Measurements from ENCODE around the gene SPAG9. TPM values are rescaled to one million over a fixed set of nuclear protein-coding genes. Genes with fewer than 3 reads are reported as not detected.

SPAG9 gene
- total RNA-seq, 1 donor from 2014 or later: 77.9 TPM

DNA sequence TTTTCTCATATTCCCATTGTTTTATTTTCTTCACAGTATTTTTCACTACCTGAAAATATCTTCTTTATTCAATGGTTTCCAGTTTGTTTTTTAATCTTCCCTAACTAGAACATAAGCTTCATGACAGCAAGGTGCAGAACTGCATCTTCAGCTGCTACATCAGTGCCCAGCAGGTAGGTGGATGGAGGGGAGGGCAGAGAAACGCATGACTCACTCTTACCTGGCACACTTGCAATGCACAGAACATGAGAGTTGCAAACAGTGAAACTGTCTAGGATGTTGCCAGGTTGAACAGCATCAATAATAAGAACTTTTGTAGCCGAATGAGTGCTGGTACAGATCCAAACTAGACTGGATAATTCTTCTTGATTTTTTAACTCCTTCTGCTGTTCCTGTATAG is 127.1 kb downstream of the SPAG9 start:
- no peak for DNase-seq (ENCODE audit: low spot score)

DNA sequence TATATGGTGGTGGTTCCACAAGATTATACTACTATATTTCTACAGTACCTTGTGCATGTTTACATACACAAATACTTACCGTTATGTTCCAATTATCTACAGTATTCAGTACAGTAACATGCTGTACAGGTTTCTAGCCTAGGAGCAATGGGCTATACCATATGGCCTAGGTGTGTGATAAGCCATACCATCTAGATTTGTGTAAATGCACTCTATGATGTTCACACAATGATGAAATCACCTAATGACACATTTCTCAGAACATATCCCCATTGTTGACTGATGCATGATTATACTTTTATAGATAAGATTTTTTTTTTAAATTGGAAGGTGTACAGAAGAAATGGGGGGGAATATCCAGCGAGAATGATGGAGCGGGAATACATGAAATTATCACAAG is 131.5 kb downstream of the SPAG9 start:
- no peak for DNase-seq (ENCODE audit: low spot score)

DNA sequence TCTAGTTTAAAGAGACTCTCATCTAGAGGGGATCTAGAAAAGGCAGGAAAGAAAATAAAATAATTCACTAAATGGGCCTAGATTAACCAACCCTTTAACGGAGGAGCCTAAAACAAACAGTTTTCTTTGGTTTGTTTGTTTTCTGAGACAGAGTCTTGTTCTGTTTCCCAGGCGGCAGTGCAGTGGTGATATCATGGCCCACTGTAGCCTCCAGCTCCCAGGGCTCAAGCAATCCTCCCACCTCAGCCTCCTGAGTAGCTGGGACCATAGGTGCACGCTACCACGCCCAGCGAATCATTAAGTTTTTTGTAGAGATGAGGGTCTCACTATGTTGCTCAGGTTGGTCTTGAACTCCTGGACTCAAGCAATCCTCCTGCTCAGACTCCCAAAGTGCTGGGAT is 132.2 kb downstream of the SPAG9 start:
- no peak for DNase-seq (ENCODE audit: low spot score)

DNA sequence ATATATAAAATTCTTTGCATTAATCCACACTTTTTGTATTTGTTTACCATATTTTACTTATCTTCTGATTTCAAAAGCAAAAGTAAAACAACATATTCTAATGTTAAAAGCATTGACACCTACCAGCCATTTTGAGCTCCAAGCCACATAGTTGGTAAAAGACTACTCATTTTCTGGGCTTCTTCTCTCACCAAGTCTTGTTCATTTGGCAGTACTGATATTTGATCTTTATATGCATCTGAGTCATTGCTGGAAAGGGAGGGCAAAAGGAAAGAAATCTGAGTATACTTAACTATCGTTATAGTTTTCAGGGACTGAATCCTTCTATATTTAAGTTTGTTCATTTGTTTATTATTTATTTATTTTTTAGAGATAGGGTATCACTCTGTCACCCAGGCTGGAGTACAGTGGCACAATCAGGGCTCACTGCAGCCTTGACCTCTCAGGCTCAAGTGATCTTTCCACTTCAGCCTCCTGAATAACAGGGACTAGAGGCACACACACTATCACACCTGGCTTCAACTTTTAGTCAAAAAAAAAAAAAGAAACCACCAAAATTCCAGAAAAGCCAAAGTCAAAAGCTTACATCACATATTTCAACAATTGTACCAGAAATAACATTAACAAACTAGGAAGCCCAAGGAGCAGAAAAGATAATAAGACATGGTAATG is 133.5 kb downstream of the SPAG9 start:
- DNase-seq (ENCODE audit: low spot score): no peak

DNA sequence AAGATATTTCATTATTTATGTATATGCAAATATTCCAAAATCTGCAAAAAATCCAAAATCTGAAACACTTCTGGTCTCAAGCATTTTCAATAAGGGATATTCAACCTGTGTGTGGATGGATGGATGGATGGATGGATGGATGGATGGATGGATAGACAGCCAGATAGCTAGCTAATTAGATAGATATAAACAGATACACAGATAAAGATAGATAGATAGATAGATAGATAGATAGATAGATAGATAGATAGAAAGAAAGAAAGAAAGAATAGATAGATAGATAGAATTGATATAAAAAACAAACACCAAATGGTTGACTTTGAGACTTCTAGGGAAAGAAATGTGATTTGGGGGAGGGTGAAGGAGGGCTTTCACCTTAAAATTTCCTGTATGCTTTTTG is 139.4 kb downstream of the SPAG9 start:
- no peak for DNase-seq (ENCODE audit: low spot score)

DNA sequence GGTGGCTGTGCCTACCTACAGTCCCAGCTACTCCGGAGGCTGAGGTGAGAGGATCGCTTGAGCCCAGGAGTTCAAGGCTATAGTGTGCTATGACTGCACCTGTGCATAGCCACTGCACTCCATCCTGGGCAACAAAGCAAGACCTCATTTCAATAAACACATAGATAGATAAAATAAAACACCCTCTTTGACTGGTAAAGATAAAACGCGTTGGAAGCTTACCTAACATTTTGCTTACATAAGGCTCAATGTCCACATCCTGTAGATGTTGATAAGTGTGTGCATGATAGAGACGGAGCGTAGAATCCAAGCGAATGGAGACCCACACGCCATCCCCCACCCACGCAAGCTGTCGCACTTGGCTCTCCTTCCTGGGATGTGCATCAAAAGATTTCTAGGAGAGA is 141.1 kb downstream of the SPAG9 start:
- DNase-seq (ENCODE audit: low spot score): no peak

DNA sequence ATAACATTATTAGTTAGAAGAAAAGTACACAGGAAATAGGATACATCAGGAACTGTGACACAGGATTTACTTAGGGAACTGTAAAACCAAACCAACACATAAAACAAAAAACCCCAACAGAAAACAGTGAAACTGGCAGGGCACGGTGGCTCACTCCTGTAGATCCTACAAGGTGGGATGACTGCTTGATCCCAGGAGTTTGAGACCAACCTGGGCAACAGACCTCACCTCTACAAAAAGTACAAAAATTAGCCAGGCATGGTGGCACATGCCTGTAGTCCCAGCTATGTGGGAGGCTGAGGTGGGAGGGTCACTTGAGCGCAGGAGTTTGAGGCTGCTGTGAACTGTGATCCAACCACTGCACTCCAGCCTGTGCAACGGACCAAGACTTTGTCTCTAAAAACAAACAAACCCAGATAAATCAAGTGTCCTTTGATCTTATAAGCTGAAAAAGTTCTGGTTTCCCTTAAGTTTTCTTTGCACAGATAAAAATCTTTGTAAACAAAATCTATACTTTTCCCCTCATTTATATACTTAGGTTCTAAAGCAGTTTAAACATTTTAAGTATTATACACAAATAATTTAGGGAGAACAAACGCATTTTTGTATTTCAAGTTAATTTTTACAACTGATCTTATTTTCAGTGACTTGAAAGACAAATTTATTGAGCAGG is 143.0 kb downstream of the SPAG9 start:
- no peak for DNase-seq (ENCODE audit: low spot score)

DNA sequence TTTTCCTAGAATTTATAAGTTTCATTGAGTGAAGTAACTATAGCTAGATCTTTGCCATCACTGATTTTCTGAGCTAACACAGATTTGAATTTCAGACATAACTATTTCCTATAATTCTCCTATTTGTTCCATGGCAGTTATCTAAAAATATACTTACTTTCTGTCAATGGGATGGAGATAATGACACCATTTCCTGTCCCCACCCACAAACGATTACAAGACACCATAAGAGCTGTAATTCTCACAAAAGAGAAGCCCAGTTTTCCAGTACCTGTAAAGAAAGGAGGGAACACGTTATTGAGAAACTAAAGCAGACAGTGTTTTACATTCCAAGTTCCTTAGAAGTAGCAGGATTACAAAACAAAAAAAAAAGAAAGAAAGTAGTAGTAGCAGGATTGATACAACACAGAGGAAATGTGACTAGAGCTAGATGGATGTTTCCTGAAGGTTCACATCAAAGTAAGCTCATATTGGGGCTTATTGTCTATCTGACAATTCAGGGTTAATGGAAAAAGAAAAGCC is 143.7 kb downstream of the SPAG9 start:
- DNase-seq (ENCODE audit: low spot score): no peak

DNA sequence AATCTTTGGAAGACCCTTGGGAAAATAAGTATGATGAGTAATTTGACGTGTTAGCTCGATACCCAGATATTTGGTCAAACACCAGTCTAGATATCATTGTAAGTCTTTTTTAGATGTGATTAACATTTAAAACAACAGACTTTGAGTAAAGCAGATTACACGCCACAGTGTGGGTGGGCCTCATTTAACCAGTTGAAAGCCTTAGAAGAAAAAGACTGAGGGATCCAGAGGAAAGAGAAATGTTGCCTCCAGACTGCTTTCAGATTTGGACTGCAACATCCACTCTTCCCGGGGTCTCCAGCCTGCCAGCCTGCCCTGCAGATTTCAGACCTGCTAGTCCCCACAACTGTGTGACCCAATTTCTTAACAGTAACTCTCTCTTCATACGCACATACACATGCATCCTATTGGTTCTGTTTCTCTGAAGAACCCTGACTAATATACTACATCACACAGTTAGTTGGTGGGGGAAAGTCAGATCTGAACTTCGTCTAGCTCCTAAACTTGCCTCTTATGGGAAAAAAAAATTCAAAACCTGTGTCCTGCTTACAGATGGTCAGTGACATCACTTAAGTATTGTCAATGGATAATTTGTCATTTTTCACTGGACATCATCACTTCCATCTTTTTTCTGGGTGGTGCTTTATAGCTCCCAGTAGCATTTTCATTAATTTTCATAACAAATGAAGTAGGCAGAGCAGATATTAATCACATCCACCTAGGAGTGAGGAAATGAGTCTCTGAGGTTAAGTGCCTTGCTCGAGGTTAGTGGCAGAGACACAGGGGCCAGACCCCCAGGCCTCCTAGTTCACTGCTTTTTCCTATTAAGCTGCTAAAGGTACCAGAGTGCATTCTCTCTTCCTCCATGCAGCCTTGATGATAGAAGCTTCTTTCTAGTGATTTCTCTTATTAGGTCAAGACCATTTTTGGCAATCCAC is 146.8 kb downstream of the SPAG9 start:
- no peak for DNase-seq (ENCODE audit: low spot score)

DNA sequence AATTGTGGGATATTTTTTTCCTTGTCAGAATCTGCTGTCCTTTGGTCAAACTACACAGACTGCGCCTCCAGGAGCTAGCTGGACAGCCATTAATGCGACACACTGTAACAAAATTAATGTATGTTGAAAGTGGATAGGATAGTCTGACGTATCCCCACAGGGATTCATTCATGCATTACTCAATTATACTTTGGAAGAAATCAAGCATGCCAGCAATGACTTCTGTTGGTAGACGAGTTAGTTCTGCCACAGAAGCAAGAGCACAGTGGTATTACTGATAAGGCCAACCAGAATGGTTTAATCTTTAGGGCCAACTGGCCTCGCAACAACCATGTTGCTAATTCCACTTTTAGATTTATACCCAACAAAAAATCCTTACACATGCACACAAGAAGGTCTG is 148.1 kb downstream of the SPAG9 start:
- no peak for DNase-seq (ENCODE audit: low spot score)

DNA sequence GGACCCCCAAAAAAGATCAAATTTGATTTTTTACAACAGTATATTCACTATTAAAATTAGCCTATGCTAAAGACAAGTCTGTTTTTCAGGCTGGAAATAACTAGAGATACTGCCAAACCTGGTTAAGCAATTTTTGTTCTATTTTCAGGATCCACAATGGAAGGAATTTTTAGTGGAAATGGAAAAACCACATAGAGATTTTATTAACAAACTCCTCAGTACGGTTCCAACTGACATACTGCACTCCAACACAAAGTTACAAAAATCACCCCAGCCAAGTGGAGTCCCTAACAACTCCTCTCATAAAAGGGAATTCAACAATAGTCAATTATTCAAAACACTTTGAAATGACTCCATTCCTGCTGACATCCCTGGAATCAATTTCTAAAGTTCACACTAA is 152.9 kb downstream of the SPAG9 start:
- no peak for DNase-seq (ENCODE audit: low spot score)

DNA sequence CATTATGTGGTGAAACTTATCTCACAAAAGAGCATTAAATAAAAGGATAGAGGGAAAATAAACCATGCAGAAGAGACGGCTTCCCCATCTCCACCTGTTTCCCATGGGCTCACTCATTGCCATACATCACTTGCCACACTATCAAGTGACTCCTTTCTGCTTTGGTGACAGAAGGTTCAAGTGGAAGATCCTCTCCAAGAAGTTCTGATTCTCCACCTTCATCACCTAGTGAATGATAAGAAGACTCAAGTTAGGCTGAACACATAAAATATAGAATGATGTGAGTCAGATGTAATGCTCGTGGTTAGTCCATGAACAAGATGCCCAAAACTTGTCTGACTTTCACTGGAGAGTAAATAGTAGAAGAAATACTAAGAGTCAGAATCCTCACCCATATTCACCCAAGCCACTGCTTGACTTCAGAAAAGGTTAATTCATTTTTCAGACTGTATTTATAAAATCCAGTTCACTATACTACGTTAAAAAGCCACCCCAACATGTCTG is 154.5 kb downstream of the SPAG9 start:
- DNase-seq (ENCODE audit: low spot score): no peak

DNA sequence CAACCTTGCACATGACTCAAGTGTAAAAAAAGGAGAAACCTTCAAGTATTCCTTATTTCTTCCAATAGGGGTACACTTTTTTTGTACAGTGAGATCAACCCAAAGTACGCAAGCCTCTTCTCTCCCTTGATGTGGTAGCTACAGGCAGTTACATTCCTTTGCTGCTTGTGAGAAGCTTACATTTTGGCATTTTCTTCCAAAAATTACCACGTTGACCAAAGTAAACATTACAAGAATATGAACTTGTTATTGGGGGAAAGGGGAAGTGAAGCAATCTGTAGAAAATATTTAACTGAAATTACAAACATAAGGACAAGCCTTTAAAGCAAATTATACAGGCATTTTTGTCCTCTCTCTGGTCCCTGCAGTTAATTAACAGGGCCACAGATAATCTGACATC is 157.5 kb downstream of the SPAG9 start:
- no peak for DNase-seq (ENCODE audit: low spot score)

DNA sequence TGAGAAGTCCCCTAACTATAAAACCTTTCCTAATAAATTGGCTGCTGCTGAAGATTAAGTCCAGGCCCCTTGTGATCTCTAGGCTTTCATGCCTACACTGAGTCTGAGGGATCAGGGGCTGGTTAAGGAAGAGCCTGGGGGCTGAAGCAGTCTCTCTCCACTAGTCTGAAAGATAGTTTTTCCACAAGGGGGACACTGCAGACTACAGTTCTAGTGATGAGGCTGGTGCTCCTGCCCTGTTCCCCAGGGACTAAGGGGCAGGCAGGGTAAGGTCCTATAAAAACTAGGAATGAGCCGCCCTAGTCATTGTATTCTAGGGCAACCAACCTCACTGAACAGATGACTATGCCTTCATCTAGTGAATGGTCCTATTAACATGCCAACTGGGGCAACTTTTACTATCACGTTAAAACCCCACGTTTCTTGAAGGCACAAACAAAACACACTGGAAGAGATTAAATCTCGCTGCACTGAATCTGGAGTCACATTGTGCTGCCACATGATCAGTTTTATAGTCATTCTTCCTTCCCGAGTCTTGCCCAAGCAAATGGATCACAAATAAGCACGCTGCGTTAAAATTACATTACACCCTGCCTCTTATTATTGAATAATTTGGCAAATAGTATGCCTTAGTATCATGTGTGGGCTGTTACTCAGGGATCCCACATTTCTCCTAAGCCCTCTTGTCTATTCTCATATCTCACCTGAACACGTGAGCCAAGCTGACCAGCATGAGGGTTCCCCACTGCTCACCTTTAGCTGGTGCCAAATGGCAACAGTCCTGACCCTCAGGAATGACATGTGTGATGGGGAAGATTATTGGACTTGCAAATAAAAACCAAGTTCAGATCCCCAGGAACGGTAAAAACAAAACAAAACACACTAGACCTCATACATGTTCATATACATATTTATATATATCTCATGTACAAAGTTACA is 159.1 kb downstream of the SPAG9 start:
- DNase-seq (ENCODE audit: low spot score): no peak

DNA sequence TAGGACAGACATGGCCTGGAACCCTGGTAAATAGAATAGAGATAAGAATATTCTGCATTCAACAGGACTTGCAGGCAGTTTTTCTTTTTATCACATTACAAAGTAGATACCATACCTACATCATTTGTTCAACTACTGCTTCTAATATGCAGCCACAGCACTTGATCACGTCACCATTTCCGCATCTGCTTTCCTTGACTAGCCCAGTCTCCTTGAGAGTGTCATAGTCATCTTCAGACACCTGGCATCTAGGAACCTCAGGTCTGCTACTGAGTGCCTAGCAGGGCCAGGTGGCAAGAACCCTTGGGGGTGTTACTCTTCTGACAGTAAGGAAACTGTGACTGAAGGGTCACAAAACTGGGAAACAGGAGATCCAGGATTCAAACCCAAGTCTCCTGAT is 161.3 kb downstream of the SPAG9 start:
- no peak for DNase-seq (ENCODE audit: low spot score)

DNA sequence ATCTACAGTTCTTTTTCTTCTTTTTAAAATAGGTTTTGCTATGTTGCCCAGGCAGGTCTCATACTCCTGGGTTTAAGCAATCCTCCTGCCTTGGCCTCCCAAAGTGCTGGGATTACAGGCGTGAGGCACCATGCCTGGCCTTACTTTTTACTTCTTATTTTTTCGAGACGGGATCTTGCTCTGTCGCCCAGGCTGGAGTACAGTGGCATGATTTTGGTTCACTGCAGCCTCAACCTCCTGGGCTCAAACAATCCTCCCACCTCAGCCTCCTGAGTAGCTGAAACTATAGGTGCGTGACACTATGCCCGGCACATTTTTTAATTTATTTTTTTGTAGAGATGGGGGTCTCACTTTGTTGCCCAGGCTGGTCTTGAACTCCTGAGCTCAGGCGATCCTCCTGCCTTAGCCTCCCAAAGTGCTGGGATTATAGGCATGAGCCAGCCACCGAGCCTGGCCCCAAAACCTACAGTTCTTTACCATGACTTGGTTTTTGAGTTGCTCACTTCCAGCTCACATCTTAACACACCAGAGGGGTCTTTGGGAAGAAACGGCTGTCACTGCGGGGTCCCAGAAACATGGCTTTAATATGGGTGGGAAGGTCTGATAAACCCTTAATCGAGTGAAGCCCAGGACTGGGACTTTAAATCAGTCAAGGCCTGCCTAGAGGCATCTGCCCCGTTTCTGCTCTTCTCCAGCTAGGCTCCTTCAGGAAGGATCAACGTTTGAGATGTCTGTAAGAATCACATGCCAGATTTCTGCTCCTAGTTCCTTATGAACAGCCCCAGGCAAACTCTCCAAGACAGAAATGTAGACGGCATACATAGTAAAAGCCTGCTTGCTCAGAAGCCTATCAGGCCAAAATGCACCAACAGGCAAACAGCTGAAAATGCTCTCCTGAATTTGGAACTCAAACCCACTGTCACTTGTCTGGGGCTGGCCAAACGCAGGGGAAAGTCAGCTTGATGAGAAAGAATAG is 162.8 kb downstream of the SPAG9 start:
- no peak for DNase-seq (ENCODE audit: low spot score)

DNA sequence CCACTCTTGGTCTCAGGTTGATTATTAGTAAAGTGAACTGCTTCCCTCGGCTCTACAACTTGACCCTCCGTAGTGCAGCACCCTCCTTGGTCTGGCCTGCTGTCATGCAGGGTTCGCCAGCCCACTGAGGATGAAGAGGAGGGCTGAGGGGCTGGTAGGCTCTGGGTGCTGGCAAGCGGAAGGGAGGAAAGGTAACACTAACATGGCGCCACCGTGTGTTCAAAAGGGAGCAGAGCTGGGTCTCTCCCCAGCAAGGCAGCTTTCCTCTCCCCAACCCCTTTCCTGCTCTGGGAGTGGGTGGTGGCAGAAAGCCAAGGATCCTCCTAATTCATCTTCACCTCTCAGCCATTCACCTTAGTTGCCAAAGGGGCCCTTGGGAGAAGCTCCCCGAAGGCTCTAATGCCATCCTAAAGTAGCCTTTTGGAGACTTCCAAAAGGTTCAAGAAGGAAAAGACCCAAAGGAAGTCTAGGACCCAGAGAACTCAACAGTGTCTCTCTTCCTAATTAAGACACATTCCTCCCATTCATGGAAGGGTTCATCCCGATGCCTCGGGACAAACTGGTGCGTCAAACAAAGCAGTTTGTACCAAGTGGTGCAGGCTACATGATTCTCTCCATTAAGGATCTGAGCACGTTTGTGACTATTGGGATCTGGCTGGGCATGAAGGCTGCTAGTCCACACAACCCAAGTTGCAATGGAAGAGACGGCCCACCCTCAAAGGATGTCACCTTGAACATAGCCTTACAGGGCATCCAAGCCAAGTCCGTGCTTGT is 163.7 kb downstream of the SPAG9 start:
- peak; percentile 56 for DNase-seq (ENCODE audit: low spot score)

DNA sequence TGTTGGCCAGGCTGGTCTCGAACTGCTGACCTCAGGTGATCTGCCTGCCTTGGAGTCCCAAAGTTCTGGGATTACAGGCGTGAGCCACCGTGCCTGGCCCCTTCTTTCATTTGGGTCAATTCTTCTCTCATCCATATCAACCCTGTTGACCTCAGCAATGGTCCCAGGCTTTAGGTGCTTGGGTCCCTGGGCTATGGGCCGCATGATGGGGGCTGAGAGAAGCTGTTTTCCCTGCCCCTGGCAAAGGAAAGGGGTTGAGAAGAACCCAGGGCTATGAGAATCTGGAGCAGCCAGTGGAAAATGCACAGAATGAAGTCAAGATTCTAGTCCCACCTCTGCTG is 164.3 kb downstream of the SPAG9 start:
- no peak for DNase-seq (ENCODE audit: low spot score)

DNA sequence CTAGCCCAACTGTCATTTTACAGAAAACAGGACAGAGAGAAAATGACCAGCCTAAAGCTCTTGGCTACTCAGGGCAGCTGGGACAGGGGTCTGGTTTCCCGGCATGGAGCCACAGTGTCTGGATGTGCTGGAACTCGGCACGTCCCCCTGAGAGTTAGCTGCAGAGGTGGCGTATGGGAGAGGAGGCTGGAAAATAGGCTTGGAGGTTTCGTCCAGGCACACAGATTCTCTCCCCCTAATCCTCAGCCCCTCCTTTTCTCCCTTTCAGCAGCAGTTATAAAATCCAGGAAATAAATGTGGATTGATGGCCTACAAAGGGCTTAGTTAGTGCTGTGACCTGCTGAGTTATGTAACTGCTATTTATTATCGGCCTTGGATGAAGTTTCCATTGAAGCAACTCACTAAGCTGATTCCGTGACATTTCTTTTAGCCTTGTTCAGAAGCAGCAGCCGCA is 165.0 kb downstream of the SPAG9 start:
- no peak for DNase-seq (ENCODE audit: low spot score)

Measured in mucosa of gallbladder (tissue), 1 donor.